SK-N-SH treated with all-trans-retinoic acid at 6 μM for 48 hours (cell line): ENCODE data around the gene ARIH2.

Experiments used
- ARNTL ChIP-seq: fragments of 450-650 bp; formaldehyde crosslinking; IDR thresholded peaks from 2 replicates; pipeline ENCODE4 v1.5.0; 2020; ENCODE audit warnings: low read depth, mild to moderate bottlenecking, moderate library complexity, borderline replicate concordance
- CREB5 ChIP-seq: fragments of 250-450 bp; sonication (Bioruptor Pico); IDR thresholded peaks from 2 replicates; pipeline ENCODE4 v1.5.1; 2020; ENCODE audit warnings: low read depth, mild to moderate bottlenecking, moderate library complexity
- OSR1 ChIP-seq: fragments of 250-450 bp; sonication (Bioruptor Pico); IDR thresholded peaks from 2 replicates; pipeline ENCODE4 v1.8.0; 2022; ENCODE audit warnings: moderate library complexity, mild to moderate bottlenecking, inconsistent platforms
- PATZ1 ChIP-seq: fragments of 250-450 bp; sonication (Bioruptor Pico); IDR thresholded peaks from 2 replicates; pipeline ENCODE4 v1.8.0; 2020; ENCODE audit warnings: mild to moderate bottlenecking, moderate library complexity, borderline replicate concordance
- POU6F1 ChIP-seq: fragments of 250-450 bp; sonication (Bioruptor Pico); IDR thresholded peaks from 2 replicates; pipeline ENCODE4 v1.8.0; 2021; ENCODE audit warnings: low read depth, mild to moderate bottlenecking, moderate library complexity, borderline replicate concordance
- RARB ChIP-seq: fragments of 250-450 bp; sonication (Bioruptor Pico); IDR thresholded peaks from 2 replicates; pipeline ENCODE4 v1.8.0; 2021; ENCODE audit warnings: mild to moderate bottlenecking, moderate library complexity
- SNAI2 ChIP-seq: fragments of 250-450 bp; sonication (Bioruptor Pico); IDR thresholded peaks from 2 replicates; pipeline ENCODE4 v1.5.0; 2020; ENCODE audit warnings: mild to moderate bottlenecking, moderate library complexity
- TOX ChIP-seq: fragments of 250-450 bp; sonication (Bioruptor Pico); IDR thresholded peaks from 2 replicates; pipeline ENCODE4 v1.8.0; 2021; ENCODE audit warnings: mild to moderate bottlenecking, moderate library complexity, borderline replicate concordance
- ZFP30 ChIP-seq: fragments of 450-650 bp; formaldehyde crosslinking; IDR thresholded peaks from 2 replicates; pipeline ENCODE4 v1.5.0; 2022; ENCODE audit warnings: mild to moderate bottlenecking, moderate library complexity

GRCh38 chr3:48999085-48999858 lies 80.6 kb downstream of the ARIH2 start:
- TF ChIP-seq POU6F1: no peak
- TF ChIP-seq PATZ1 (CRISPR knock-in tag): no peak
- no peak for TF ChIP-seq OSR1 (CRISPR knock-in tag)
- TF ChIP-seq TOX (CRISPR knock-in tag): no peak
- no peak for TF ChIP-seq ARNTL (CRISPR knock-in tag)
- no peak for TF ChIP-seq SNAI2 (CRISPR knock-in tag)
- TF ChIP-seq ZFP30 (CRISPR knock-in tag): no peak
- TF ChIP-seq RARB (CRISPR knock-in tag): no peak
- no peak for TF ChIP-seq CREB5
